Astrocyte (in vitro differentiated cells and primary cell): ENCODE data around the gene OGFOD3. TPM values are rescaled to one million over a fixed set of nuclear protein-coding genes. Genes with fewer than 3 reads are reported as not detected.

Experiments
- DNase-seq: peaks from one replicate; pipeline ENCODE4 v3.0.0-alpha.2; 2010; ENCODE audit warnings: low read depth
- FAIRE-seq: peaks from 2 replicates; lab custom pipeline; 2011; peaks lifted over from hg19 to GRCh38; lab: Jason Lieb, UNC
- H2AFZ ChIP-seq: 2 replicates; pipeline ENCODE4 v1.6.0; 2012; ENCODE audit warnings: low read depth, low read length, inconsistent platforms
- H3K27ac ChIP-seq: 2 replicates; pipeline ENCODE4 v1.5.1; 2011; ENCODE audit warnings: low read depth, low read length, inconsistent platforms
- H3K27me3 ChIP-seq: 2 replicates; pipeline ENCODE4 v1.6.0; 2011; ENCODE audit warnings: low read length, inconsistent platforms; ENCODE audit not compliant: insufficient read depth
- H3K36me3 ChIP-seq: 2 replicates; pipeline ENCODE4 v1.5.1; 2011; ENCODE audit warnings: low read length, inconsistent platforms; ENCODE audit not compliant: insufficient read depth
- H3K4me1 ChIP-seq: 2 replicates; pipeline ENCODE4 v1.5.1; 2011; ENCODE audit warnings: low read length, inconsistent platforms; ENCODE audit not compliant: insufficient read depth
- H3K4me2 ChIP-seq: 2 replicates; pipeline ENCODE4 v1.6.0; 2012; ENCODE audit warnings: low read length, inconsistent platforms
- H3K4me3 ChIP-seq: 2 replicates; pipeline ENCODE4 v1.5.1; 2011; ENCODE audit warnings: low read depth, mild to moderate bottlenecking, low read length, inconsistent platforms; ENCODE audit not compliant: insufficient read depth
- H3K79me2 ChIP-seq: 2 replicates; pipeline ENCODE4 v1.6.0; 2012; ENCODE audit warnings: mild to moderate bottlenecking, low read length, inconsistent platforms; ENCODE audit not compliant: insufficient read depth
- H3K9ac ChIP-seq: 2 replicates; pipeline ENCODE4 v1.6.0; 2012; ENCODE audit warnings: mild to moderate bottlenecking, low read length, inconsistent platforms
- H3K9me3 ChIP-seq: 2 replicates; pipeline ENCODE4 v1.5.1; 2012; ENCODE audit warnings: low read depth, mild to moderate bottlenecking, low read length, inconsistent platforms; ENCODE audit not compliant: insufficient read depth
- H4K20me1 ChIP-seq: 2 replicates; pipeline ENCODE4 v1.6.0; 2012; ENCODE audit warnings: low read length, inconsistent platforms; ENCODE audit not compliant: insufficient read depth
- H3K27ac Mint-ChIP-seq: one replicate; pipeline ENCODE4 v1.8.0; 2021; ENCODE audit warnings: mild to moderate bottlenecking, mixed read lengths; ENCODE audit not compliant: unreplicated experiment
- H3K27me3 Mint-ChIP-seq: one replicate; pipeline ENCODE4 v1.8.0; 2021; ENCODE audit warnings: low read depth, mixed read lengths; ENCODE audit not compliant: unreplicated experiment
- H3K36me3 Mint-ChIP-seq: one replicate; pipeline ENCODE4 v1.8.0; 2021; ENCODE audit warnings: low read depth, mixed read lengths; ENCODE audit not compliant: unreplicated experiment
- H3K4me1 Mint-ChIP-seq: one replicate; pipeline ENCODE4 v1.8.0; 2021; ENCODE audit warnings: low read depth, mixed read lengths; ENCODE audit not compliant: unreplicated experiment
- H3K4me3 Mint-ChIP-seq: one replicate; pipeline ENCODE4 v1.8.0; 2021; ENCODE audit warnings: mild to moderate bottlenecking, moderate library complexity, mixed read lengths; ENCODE audit not compliant: unreplicated experiment
- H3K9me3 Mint-ChIP-seq: one replicate; pipeline ENCODE4 v1.8.0; 2021; ENCODE audit warnings: mild to moderate bottlenecking, mixed read lengths; ENCODE audit not compliant: unreplicated experiment
- EZH2 ChIP-seq: IDR thresholded peaks from 2 replicates; pipeline ENCODE4 v1.6.1; 2012; ENCODE audit warnings: mild to moderate bottlenecking, low read length, inconsistent platforms; ENCODE audit not compliant: insufficient read depth
- total RNA-seq: library from RNA; stranded (reverse); gene quantifications from 2 replicates; pipeline ENCODE4 v1.2.1, GENCODE V29; 2021
- TF ChIP-seq, protein P1 (sequence below): IDR thresholded peaks from 2 replicates; pipeline ENCODE4 v1.5.1; 2011; ENCODE audit warnings: low read depth, mild to moderate bottlenecking, inconsistent platforms, low read length, moderate library complexity; ENCODE audit not compliant: insufficient read depth

The OGFOD3 gene
- total RNA-seq, 1 donor from 2014 or later: 20.9 TPM

DNA sequence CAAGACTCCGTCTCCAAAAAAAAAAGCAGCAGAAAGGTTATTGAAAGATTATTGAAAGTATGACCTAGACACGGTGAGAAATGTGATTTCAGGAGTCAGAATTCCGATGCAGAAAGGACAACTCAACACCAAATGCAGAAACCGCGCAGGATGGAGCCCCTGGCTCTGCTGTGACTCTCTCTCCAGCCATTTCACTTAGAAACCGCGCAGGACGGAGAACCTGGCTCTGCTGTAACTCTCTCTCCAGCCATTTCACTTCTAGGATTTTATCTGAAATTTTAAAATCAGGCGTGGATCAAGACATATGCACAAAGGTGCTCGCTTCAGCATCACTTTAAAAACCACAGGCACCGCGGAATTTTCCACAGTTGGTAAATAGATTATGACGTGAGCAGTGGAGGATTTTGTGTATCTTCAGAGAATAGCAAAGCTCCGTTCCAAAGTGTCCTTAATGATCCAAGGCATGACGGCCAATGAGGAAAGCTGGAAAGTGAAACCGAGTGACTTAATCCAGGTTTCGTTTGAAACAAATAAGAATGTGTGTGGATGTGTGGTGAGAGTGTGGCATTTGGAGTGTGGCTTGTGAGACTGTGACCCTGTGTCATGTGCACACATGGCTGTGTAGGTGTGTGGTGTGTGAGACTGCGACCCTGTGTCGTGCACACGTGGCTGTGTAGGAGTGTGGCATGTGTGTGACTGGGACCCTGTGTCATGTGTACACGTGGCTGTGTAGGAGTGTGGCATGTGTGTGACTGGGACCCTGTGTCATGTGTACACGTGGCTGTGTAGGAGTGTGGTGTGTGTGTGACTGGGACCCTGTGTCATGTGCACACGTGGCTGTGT is 37.3 kb downstream of the OGFOD3 start:
- H3K9ac ChIP-seq: no peak overlapping the region
- H3K36me3 ChIP-seq: no peaks in the 10 kb centered on the region
- Mint-ChIP-seq H3K9me3 (no peaks in the 10 kb centered on the region), H3K27ac (no peak overlapping the region), H3K4me3 (no peak overlapping the region), H3K27me3 (peaks cover 32% of the 10 kb centered on the region), H3K4me1 (no peaks in the 10 kb centered on the region), H3K36me3 (no peaks in the 10 kb centered on the region)
- DNase-seq (no peak), FAIRE-seq (no peak)
- no peaks in the 10 kb centered on the region for H3K79me2 ChIP-seq
- no peak overlapping the region for H3K4me3 ChIP-seq
- no peak for TF ChIP-seq EZH2
- TF ChIP-seq, protein P1, sequence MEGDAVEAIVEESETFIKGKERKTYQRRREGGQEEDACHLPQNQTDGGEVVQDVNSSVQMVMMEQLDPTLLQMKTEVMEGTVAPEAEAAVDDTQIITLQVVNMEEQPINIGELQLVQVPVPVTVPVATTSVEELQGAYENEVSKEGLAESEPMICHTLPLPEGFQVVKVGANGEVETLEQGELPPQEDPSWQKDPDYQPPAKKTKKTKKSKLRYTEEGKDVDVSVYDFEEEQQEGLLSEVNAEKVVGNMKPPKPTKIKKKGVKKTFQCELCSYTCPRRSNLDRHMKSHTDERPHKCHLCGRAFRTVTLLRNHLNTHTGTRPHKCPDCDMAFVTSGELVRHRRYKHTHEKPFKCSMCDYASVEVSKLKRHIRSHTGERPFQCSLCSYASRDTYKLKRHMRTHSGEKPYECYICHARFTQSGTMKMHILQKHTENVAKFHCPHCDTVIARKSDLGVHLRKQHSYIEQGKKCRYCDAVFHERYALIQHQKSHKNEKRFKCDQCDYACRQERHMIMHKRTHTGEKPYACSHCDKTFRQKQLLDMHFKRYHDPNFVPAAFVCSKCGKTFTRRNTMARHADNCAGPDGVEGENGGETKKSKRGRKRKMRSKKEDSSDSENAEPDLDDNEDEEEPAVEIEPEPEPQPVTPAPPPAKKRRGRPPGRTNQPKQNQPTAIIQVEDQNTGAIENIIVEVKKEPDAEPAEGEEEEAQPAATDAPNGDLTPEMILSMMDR: no peak
- H2AFZ ChIP-seq: no peak overlapping the region
- no peak overlapping the region for H3K4me2 ChIP-seq
- H4K20me1 ChIP-seq: no peaks in the 10 kb centered on the region
- no peaks in the 10 kb centered on the region for H3K9me3 ChIP-seq
- H3K27me3 ChIP-seq: peaks cover 17% of the 10 kb centered on the region
- H3K4me1 ChIP-seq: no peaks in the 10 kb centered on the region
- no peak overlapping the region for H3K27ac ChIP-seq

DNA sequence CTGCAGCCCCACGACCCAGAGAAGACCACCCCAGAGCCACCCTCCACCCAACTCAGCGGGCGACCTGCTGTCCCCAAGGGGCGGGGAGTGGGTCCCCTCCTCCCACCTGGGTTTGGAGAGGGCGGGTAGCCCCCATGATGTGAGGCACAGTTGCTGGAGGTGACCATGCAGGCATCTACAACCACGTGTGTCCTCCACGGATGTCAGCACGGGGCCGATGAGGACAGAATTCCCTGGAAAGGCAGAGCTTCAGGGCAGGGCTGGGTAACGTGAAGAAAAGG is 39.7 kb downstream of the OGFOD3 start:
- Histone ChIP-seq H3K9me3 (no peaks in the 10 kb centered on the region), H4K20me1 (no peaks in the 10 kb centered on the region), H3K27ac (no peak overlapping the region), H3K4me1 (no peaks in the 10 kb centered on the region), H3K9ac (no peak overlapping the region), H3K36me3 (no peaks in the 10 kb centered on the region), H3K79me2 (no peaks in the 10 kb centered on the region), H3K4me2 (no peak overlapping the region), H3K4me3 (no peak overlapping the region), H3K27me3 (peaks cover 27% of the 10 kb centered on the region), H2AFZ (no peak overlapping the region)
- TF ChIP-seq, protein P1: no peak
- no peak for TF ChIP-seq EZH2
- Mint-ChIP-seq H3K27me3 (peaks cover 37% of the 10 kb centered on the region), H3K9me3 (no peaks in the 10 kb centered on the region), H3K36me3 (no peaks in the 10 kb centered on the region), H3K27ac (no peak overlapping the region), H3K4me3 (no peak overlapping the region), H3K4me1 (no peaks in the 10 kb centered on the region)
- FAIRE-seq (no peak), DNase-seq (no peak)
